A673 (cell line): Measurements from ENCODE around the gene PERM1. TPM values are rescaled to one million over a fixed set of nuclear protein-coding genes. Genes with fewer than 3 reads are reported as not detected.

ENCODE experiments used
- BruUV-seq: library from RNA; stranded (reverse); fragments of 400-500 nt; replicated peaks from 2 replicates; lab custom pipeline; 2021; lab: Mats Ljungman, UMichigan
- CTCF ChIA-PET: fragments of 300-600 bp; sonication (Branson Sonifier 250); formaldehyde crosslinking; loops from one replicate; lab custom pipeline; 2022; ENCODE audit warnings: antibody characterized with exemption; lab: Charles Lee
- POLR2A ChIA-PET: fragments of 300-600 bp; sonication (Branson Sonifier 250); formaldehyde crosslinking; loops from one replicate; lab custom pipeline; 2022; ENCODE audit warnings: antibody characterized with exemption; ENCODE audit not compliant: low non-redundant PET; lab: Charles Lee
- DNase-seq: peaks from one replicate; pipeline ENCODE4 v3.0.0-alpha.2; 2015; ENCODE audit warnings: low spot score
- H3K27ac ChIP-seq: fragments of 200-600 bp; sonication (generic); 2 replicates; pipeline ENCODE4 v1.5.1; 2016; ENCODE audit warnings: mixed run types, low read depth, mild to moderate bottlenecking, mixed read lengths, antibody characterized with exemption, low read length; ENCODE audit not compliant: poor library complexity, severe bottlenecking
- H3K27me3 ChIP-seq: fragments of 200-600 bp; sonication (generic); replicated peaks from 2 replicates; pipeline ENCODE4 v1.6.1; 2017; ENCODE audit warnings: mixed run types, low read depth, mild to moderate bottlenecking, mixed read lengths, antibody characterized with exemption, low read length; ENCODE audit not compliant: insufficient read depth, poor library complexity
- H3K36me3 ChIP-seq: fragments of 200-600 bp; sonication (generic); 2 replicates; pipeline ENCODE4 v1.6.1; 2016; ENCODE audit warnings: mixed run types, mild to moderate bottlenecking, mixed read lengths, antibody characterized with exemption, low read length; ENCODE audit not compliant: insufficient read depth, poor library complexity, severe bottlenecking
- H3K4me1 ChIP-seq: fragments of 200-600 bp; sonication (generic); 2 replicates; pipeline ENCODE4 v1.6.1; 2017; ENCODE audit warnings: mixed run types, mild to moderate bottlenecking, mixed read lengths, antibody characterized with exemption, low read length; ENCODE audit not compliant: insufficient read depth, poor library complexity, severe bottlenecking
- H3K4me3 ChIP-seq: fragments of 200-600 bp; sonication (generic); 2 replicates; pipeline ENCODE4 v1.5.1; 2016; ENCODE audit warnings: low read depth, mixed run types, mild to moderate bottlenecking, mixed read lengths, low read length; ENCODE audit not compliant: poor library complexity, severe bottlenecking
- H3K9me3 ChIP-seq: fragments of 200-600 bp; sonication (generic); 2 replicates; pipeline ENCODE4 v1.6.1; 2016; ENCODE audit warnings: mixed run types, low read depth, mild to moderate bottlenecking, mixed read lengths, antibody characterized with exemption, low read length; ENCODE audit not compliant: poor library complexity, severe bottlenecking
- EZH2 ChIP-seq: fragments of 200-600 bp; sonication (generic); IDR thresholded peaks from 2 replicates; pipeline ENCODE4 v1.6.1; 2017; ENCODE audit warnings: borderline replicate concordance, low read depth, mild to moderate bottlenecking, mixed read lengths, antibody characterized with exemption, low read length; ENCODE audit not compliant: poor library complexity, severe bottlenecking
- intact Hi-C: fragments of 100-400 bp; cut with micrococcal nuclease; formaldehyde crosslinking; loops from one replicate; pipeline ENCODE4 v1.10.0; 2022; ENCODE audit not compliant: unreplicated experiment
- total RNA-seq: library from RNA; stranded (reverse); gene quantifications from 2 replicates; pipeline ENCODE4 v1.2.3, GENCODE V29; 2021
- TF ChIP-seq, protein P1 (sequence below): fragments of 300-800, 200-600 bp; sonication (generic); conservative IDR thresholded peaks from 2 replicates; pipeline ENCODE4 v1.5.1; 2017; ENCODE audit warnings: low read depth, mild to moderate bottlenecking, antibody characterized with exemption, low read length, moderate library complexity, mixed read lengths

The PERM1 gene
- total RNA-seq, 1 experiment from 2014 or later, result not detected

DNA sequence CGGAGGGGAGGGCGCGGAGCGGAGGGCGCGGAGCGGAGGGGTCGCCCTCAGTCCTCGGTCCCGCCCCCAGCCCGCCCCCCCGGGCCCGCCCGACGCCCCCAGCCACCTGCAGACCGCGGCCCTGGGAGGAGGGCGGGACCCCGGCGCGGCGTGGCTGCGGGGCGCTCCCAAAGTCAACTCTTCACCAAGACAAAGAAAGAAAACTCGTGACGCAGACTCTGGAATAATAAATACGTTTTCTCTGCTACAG lies 16.8 kb upstream of the PERM1 start:
- H3K27ac ChIP-seq, result peak overlapping the region; percentile 42

DNA sequence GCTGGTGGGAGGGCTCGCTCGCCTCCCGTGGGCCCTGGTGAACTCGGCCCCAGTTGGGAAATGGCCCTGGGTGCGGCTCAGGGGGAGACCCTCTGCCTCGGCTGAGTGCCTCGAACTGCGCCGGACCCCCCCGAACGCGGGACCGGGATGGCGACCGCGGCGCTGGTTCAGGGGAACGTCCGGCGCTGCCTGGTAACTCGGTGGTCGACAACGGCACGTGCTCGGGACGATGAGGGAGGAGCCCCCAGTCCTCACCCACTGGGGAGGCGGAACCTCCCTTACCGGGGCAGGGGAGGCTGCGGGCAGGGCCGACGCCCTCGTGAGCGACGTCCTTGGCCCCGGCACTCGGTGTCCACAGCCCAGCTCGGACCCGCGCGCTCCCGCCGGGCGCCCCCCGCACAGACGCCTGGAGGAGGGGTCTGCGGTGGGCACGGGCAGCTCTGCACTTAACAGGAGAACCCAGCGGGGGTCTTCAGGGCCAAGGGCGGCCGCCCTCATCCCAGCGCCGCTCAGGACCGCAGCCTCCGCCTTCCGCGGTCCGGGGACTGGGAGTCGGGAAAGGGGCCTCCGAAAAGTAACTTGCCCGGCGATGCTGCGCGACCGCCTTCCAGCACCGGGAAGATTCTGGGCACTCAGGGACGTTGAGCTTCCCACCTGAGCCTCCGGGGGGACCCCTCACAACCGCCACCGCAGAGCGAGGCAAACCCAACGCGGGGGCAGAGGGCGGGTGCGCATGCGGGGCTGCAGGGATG lies 16.3 kb upstream of the PERM1 start:
- CTCF ChIA-PET, result no interaction called here
- no TSS peak for BruUV-seq
- intact Hi-C loops, result no loop called here
- peak overlapping the region; percentile 70 for H3K4me3 ChIP-seq
- H3K4me1 ChIP-seq, result peaks cover 12% of the 10 kb centered on the region
- H3K36me3 ChIP-seq, result no peaks in the 10 kb centered on the region
- TF ChIP-seq EZH2, result no peak
- TF ChIP-seq, protein P1, sequence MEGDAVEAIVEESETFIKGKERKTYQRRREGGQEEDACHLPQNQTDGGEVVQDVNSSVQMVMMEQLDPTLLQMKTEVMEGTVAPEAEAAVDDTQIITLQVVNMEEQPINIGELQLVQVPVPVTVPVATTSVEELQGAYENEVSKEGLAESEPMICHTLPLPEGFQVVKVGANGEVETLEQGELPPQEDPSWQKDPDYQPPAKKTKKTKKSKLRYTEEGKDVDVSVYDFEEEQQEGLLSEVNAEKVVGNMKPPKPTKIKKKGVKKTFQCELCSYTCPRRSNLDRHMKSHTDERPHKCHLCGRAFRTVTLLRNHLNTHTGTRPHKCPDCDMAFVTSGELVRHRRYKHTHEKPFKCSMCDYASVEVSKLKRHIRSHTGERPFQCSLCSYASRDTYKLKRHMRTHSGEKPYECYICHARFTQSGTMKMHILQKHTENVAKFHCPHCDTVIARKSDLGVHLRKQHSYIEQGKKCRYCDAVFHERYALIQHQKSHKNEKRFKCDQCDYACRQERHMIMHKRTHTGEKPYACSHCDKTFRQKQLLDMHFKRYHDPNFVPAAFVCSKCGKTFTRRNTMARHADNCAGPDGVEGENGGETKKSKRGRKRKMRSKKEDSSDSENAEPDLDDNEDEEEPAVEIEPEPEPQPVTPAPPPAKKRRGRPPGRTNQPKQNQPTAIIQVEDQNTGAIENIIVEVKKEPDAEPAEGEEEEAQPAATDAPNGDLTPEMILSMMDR, result no peak
- POLR2A ChIA-PET, result no interaction called here
- no peak overlapping the region for H3K27ac ChIP-seq
- no peaks in the 10 kb centered on the region for H3K9me3 ChIP-seq
- H3K27me3 ChIP-seq, result no peaks in the 10 kb centered on the region
- DNase-seq, result peak; percentile 67

More for the DNA sequence above, 16.8 kb upstream of the PERM1 start:
- H3K27me3 ChIP-seq, result no peaks in the 10 kb centered on the region
- no TSS peak for BruUV-seq
- POLR2A ChIA-PET, result no interaction called here
- CTCF ChIA-PET, result no interaction called here
- intact Hi-C loops, result no loop called here
- no peaks in the 10 kb centered on the region for H3K36me3 ChIP-seq
- peak; percentile 60 for DNase-seq
- peaks cover 12% of the 10 kb centered on the region for H3K4me1 ChIP-seq
- no peak for TF ChIP-seq EZH2
- TF ChIP-seq, protein P1, result no peak
- no peaks in the 10 kb centered on the region for H3K9me3 ChIP-seq
- peak overlapping the region; percentile 70 for H3K4me3 ChIP-seq

DNA sequence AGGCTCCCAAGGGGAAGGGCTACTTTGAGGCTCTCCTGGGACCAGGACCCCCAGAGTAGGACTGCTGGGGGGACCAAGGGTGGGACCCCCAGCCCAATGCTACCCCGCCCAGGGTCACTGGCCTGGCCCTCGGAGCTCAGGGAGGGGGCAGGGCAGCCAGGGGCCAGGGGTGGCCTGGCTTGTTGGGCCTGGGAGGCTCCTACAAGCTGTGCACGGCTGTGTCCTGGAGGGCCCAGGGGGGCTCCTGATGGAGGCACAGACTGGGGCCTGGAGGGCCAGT lies 15.8 kb upstream of the PERM1 start:
- Histone ChIP-seq H3K27ac (no peak overlapping the region), H3K4me3 (no peak overlapping the region), H3K4me1 (peaks cover 12% of the 10 kb centered on the region), H3K27me3 (no peaks in the 10 kb centered on the region), H3K9me3 (no peaks in the 10 kb centered on the region), H3K36me3 (no peaks in the 10 kb centered on the region)
- ChIA-PET POLR2A (no interaction called here), CTCF (no interaction called here)
- no peak for DNase-seq
- TF ChIP-seq, protein P1, result no peak
- TF ChIP-seq EZH2, result no peak
- no TSS peak for BruUV-seq
- intact Hi-C loops, result no loop called here
